Subcutaneous preadipocyte (primary cell): ENCODE measurements around the gene ZNF892. TPM values are rescaled to one million over a fixed set of nuclear protein-coding genes. Genes with fewer than 3 reads are reported as not detected.

ENCODE experiments used
- total RNA-seq: library from RNA; depleted of rRNA; stranded (reverse); fragments of >200 nt; gene quantifications from 2 replicates; pipeline ENCODE4 v1.2.3, GENCODE V29; 2012

Gene ZNF892
- 4.4 and 5.3 TPM in 2 replicates for total RNA-seq

DNA sequence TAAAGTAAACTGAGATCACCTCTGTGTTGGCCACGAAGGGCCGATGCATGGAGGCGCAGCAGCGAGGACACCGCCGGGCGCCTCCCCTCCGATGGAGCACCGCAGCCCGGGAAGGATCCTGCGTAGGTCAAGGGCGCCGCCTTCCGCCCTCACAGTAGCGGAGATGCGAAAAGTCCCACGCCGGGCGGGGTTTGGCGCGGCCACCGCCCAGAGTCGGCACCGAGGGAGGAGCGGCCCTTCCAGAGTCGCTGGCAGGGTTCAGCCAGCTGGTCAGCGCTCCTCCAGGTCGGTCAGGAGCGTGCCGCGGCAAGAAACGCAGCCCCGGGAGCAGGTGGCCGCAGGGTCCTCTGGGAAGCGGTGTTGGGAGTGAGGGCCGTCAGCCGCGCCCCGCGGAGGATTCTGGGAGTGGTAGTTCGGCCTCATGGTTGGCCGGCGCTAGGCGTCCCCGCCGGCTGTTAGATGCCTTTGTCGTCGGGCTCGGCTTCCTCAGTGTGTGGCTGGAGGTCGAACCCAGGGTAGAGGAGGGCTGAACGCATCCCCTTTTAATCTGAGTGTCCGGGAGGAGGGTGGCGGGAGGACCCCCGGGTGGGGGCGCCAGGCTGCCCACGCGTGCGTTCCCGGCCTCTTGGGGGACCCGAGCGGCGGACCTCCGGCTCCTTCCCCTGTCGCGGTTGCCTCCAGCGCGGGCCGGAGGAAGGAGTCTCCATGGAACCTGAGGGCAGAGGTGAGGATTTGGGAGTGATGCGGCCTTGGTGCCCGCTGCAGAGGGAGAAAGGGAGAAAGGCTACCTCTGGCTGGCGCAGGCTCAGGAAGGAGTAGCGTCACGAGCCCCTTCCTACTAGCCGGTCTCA is at the start of gene ZNF892:
TSS of gene ZNF892 (plus strand) at position 411 of the 851 bp plus-strand sequence. CDS start at position 706, 295 bp downstream.

DNA sequence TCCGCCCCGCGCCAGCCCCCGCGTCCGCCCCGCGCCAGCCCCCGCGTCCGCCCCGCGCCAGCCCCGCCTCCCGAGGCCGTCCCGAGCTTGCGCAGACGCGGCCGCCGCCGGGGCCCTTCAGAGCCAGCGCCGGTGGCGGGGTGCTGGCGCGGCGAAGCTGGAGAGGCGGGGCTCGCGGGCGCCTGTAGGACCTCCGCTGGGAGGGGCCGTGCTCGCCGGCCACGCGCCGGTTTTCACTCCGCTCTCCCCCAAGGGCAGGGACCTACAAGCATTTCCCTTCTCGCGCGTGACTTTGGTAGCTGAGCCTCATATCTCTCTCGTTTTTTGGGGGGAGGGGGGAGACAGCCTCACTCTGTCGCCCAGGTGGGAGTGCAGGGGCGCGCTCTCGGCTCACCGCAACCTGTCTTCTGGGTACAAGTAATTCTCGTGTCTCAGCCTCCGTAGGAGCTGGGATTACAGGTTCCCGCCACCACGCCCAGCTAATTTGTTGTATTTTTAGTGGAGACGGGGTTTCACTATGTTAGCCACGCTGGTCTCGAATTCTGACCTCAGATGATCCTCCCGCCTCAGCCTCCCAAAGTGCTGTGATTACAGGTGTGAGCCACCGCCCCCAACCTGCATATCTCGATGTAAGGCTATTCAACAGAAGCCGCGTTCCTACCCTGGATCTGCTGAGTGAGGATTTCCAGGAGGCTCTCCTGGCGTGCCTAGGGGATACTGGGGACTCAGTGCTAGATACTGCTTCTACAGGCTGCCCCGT is 47.5 kb upstream of the ZNF892 start, which contains the start of gene ZNF514:
TSS of gene ZNF514 (minus strand) at position 159 of the 760 bp plus-strand sequence. CDS start 6,595 bp downstream, outside the sequence.

DNA sequence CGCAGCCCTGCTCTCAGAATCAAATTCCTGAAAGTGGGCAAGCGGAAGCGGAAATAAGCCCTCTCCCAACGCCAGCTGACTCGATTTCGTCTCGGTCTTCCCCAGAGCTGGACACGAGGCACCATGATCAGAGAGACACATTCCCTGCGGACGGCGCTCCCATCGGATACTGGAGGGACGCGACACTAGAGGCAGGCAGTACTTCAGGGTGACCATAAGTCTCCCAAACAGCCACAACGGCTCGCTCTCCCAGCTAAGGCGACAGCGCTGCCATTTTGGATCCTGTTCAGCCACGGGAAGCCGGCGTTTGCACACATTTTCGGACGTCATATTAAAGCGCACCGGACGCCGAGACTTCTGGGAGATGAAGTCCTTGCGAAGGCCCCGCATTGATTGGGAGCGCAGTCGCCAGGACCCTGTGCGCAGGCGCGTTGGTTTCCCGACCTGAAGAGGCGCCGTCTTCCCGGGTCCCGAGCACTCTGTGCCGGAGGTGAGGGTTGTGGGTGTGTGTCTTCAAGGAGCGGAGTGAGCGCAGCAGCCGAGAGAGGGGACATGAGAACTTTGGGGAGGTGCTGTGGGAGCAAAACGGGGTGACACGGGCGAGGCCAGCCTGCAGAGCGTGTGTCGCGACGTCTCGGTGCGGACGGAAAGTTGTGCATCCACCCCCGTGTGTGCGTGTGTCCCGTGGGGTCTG is 41.8 kb upstream of the ZNF892 start, which contains the start of gene ZNF2:
TSS of gene ZNF2 (plus strand) at position 439 of the 694 bp plus-strand sequence. CDS start 10,418 bp downstream, outside the sequence.

Other genes with a start within 250 kb of the ZNF892 start
- gene MAL, start 181.8 kb upstream of the ZNF892 start, total RNA-seq: not detected in 2 replicates
- 36.4 and 40.1 TPM in 2 replicates for gene MRPS5, start 85.7 kb upstream of the ZNF892 start, total RNA-seq
- 13.2 and 16.0 TPM in 2 replicates for gene ZNF514, start 47.7 kb upstream of the ZNF892 start, total RNA-seq
- gene ZNF2, start 41.7 kb upstream of the ZNF892 start, total RNA-seq: 7.0 and 7.2 TPM in 2 replicates
- gene PROM2, start 66.9 kb downstream of the ZNF892 start, total RNA-seq: 0.20 and 0.37 TPM in 2 replicates
- 2.9 and 3.1 TPM in 2 replicates for gene KCNIP3, start 89.8 kb downstream of the ZNF892 start, total RNA-seq
- gene FAHD2A, start 195.2 kb downstream of the ZNF892 start, total RNA-seq: 20.6 and 20.7 TPM in 2 replicates